Panc1 (cell line): Measurements from ENCODE around the gene AGPAT3.

Experiments
- CTCF ChIP-seq: fragments of 450-650 bp; IDR thresholded peaks from 2 replicates; pipeline ENCODE4 v1.5.1; 2017; ENCODE audit warnings: mild to moderate bottlenecking
- POLR2AphosphoS5 ChIP-seq: IDR thresholded peaks from 2 replicates; pipeline ENCODE4 v1.6.1; 2012; ENCODE audit warnings: mild to moderate bottlenecking, low read depth, low read length, moderate library complexity
- REST ChIP-seq, 2 experiments: IDR thresholded peaks; 2 replicates each; pipeline ENCODE4 v1.6.1; 2011 to 2012; ENCODE audit warnings: low read depth in 2 of 2, control low read depth in 1 of 2, low read length in 1 of 2, mild to moderate bottlenecking in 1 of 2, moderate library complexity in 1 of 2; ENCODE audit not compliant: insufficient read depth in 1 of 2
- SIN3A ChIP-seq: IDR thresholded peaks from 2 replicates; pipeline ENCODE4 v1.6.1; 2012; ENCODE audit warnings: low read depth, mild to moderate bottlenecking, low read length, moderate library complexity, borderline replicate concordance; ENCODE audit not compliant: insufficient read depth
- TCF7L2 ChIP-seq: IDR thresholded peaks from 2 replicates; pipeline ENCODE4 v1.6.1; 2011; ENCODE audit warnings: mild to moderate bottlenecking, low read depth, low read length, inconsistent platforms

- TF ChIP-seq CTCF (no peak), POLR2AphosphoS5 (no peak), TCF7L2 (no peak), SIN3A (no peak), REST (IDR thresholded peaks at IDR 0.05; ENCODE audit: insufficient read depth in 1 of 2, low read depth in 2 of 2, low read length in 1 of 2) (no peak)
These were observed 10.0 kb upstream of the AGPAT3 start for GRCh38 chr21:43854773-43855633.
